NCI-H510A treated with DMSO at 0.1 percent for 48 hours (cell line): ENCODE data around the gene LY86.
"Not testable (repeated sequence)": the region's sequence is repeated elsewhere in the genome, so short reads cannot be mapped to it uniquely, and the experiment has no call there.

Source experiments
- DNase-seq: peaks from one replicate; lab custom pipeline; 2025; lab: John Stamatoyannopoulos, UW

Gene LY86

GRCh38 chr6:6596529-6597328 is 8.2 kb downstream of the LY86 start:
- no peak for DNase-seq

GRCh38 chr6:6597682-6598081 is 9.2 kb downstream of the LY86 start:
- DNase-seq, result no peak

- no peak for DNase-seq
Observed at GRCh38 chr6:6599468-6599873, 11.0 kb downstream of the LY86 start.

GRCh38 chr6:6600875-6601274 is 12.4 kb downstream of the LY86 start:
- DNase-seq, result peak; percentile 7

- no peak for DNase-seq
Observed at GRCh38 chr6:6602262-6602661, 13.7 kb downstream of the LY86 start.

- DNase-seq, result no peak
Observed at GRCh38 chr6:6603317-6603716, 14.8 kb downstream of the LY86 start.

GRCh38 chr6:6604015-6604414 is 15.5 kb downstream of the LY86 start:
- no peak for DNase-seq

- no peak for DNase-seq
Observed at GRCh38 chr6:6604566-6604965, 16.0 kb downstream of the LY86 start.

- no peak for DNase-seq
Observed at GRCh38 chr6:6605873-6606272, 17.4 kb downstream of the LY86 start.

- DNase-seq, result not testable (repeated sequence)
Observed at GRCh38 chr6:6606391-6607030, 18.0 kb downstream of the LY86 start.

- no peak for DNase-seq
Observed at GRCh38 chr6:6609450-6609849, 20.9 kb downstream of the LY86 start.

- no peak for DNase-seq
Observed at GRCh38 chr6:6610031-6610591, 21.6 kb downstream of the LY86 start.

- no peak for DNase-seq
Observed at GRCh38 chr6:6611486-6611885, 23.0 kb downstream of the LY86 start.

GRCh38 chr6:6612308-6612707 is 23.8 kb downstream of the LY86 start:
- DNase-seq, result no peak

- not testable (repeated sequence) for DNase-seq
Observed at GRCh38 chr6:6613103-6613718, 24.7 kb downstream of the LY86 start.

GRCh38 chr6:6614096-6614982 is 25.8 kb downstream of the LY86 start:
- DNase-seq, result no peak

- no peak for DNase-seq
Observed at GRCh38 chr6:6614983-6615349, 26.4 kb downstream of the LY86 start.

GRCh38 chr6:6616656-6617055 is 28.1 kb downstream of the LY86 start:
- no peak for DNase-seq

- no peak for DNase-seq
Observed at GRCh38 chr6:6619021-6619794, 30.7 kb downstream of the LY86 start.

GRCh38 chr6:6620766-6621425 is 32.4 kb downstream of the LY86 start:
- DNase-seq, result no peak

GRCh38 chr6:6622501-6622900 is 34.0 kb downstream of the LY86 start:
- no peak for DNase-seq
